HG02970 (cell line): Measurements from ENCODE around the gene SF3A2.
"Not testable (repeated sequence)": the region's sequence is repeated elsewhere in the genome, so short reads cannot be mapped to it uniquely, and the experiment has no call there.

ENCODE experiments used
- ATAC-seq: cut with Tn5 transposase; IDR thresholded peaks from one replicate; pipeline ENCODE4 v1.9.1; 2021; ENCODE audit warnings: mild to moderate bottlenecking, moderate library complexity, moderate number of reproducible peaks; ENCODE audit not compliant: unreplicated experiment, low FRiP score

The SF3A2 gene

GRCh38 chr19:2270423-2271233, 34.0 kb downstream of the SF3A2 start:
- ATAC-seq: no peak

GRCh38 chr19:2271234-2272103, 34.8 kb downstream of the SF3A2 start:
- ATAC-seq: no peak

GRCh38 chr19:2273356-2274184, 36.9 kb downstream of the SF3A2 start:
- ATAC-seq: no peak

GRCh38 chr19:2274185-2274711, 37.6 kb downstream of the SF3A2 start:
- no peak for ATAC-seq

- no peak for ATAC-seq
Measured at GRCh38 chr19:2274931-2275535, 38.4 kb downstream of the SF3A2 start.

- no peak for ATAC-seq
Measured at GRCh38 chr19:2275588-2276428, 39.2 kb downstream of the SF3A2 start.

- no peak for ATAC-seq
Measured at GRCh38 chr19:2276429-2276986, 39.9 kb downstream of the SF3A2 start.

GRCh38 chr19:2277138-2277537, 40.5 kb downstream of the SF3A2 start:
- ATAC-seq: no peak

- no peak for ATAC-seq
Measured at GRCh38 chr19:2278459-2279158, 42.0 kb downstream of the SF3A2 start.

- ATAC-seq: no peak
Measured at GRCh38 chr19:2280633-2281264, 44.1 kb downstream of the SF3A2 start.

- ATAC-seq: not testable (repeated sequence)
Measured at GRCh38 chr19:2281265-2282061, 44.8 kb downstream of the SF3A2 start.

GRCh38 chr19:2282062-2282861, 45.6 kb downstream of the SF3A2 start, which contains the start of gene PEAK3:
Gene PEAK3 (minus strand): TSS chr19:2282175. CDS start chr19:2280931, 1,244 bp downstream.
- no peak for ATAC-seq

- no peak for ATAC-seq
Measured at GRCh38 chr19:2282862-2283237, 46.2 kb downstream of the SF3A2 start.

GRCh38 chr19:2283835-2284507, 47.3 kb downstream of the SF3A2 start:
- no peak for ATAC-seq

GRCh38 chr19:2286402-2287140, 49.9 kb downstream of the SF3A2 start:
- ATAC-seq: no peak
